ENCODE measurements around the gene RPL10.

RPL10 gene

DNA sequence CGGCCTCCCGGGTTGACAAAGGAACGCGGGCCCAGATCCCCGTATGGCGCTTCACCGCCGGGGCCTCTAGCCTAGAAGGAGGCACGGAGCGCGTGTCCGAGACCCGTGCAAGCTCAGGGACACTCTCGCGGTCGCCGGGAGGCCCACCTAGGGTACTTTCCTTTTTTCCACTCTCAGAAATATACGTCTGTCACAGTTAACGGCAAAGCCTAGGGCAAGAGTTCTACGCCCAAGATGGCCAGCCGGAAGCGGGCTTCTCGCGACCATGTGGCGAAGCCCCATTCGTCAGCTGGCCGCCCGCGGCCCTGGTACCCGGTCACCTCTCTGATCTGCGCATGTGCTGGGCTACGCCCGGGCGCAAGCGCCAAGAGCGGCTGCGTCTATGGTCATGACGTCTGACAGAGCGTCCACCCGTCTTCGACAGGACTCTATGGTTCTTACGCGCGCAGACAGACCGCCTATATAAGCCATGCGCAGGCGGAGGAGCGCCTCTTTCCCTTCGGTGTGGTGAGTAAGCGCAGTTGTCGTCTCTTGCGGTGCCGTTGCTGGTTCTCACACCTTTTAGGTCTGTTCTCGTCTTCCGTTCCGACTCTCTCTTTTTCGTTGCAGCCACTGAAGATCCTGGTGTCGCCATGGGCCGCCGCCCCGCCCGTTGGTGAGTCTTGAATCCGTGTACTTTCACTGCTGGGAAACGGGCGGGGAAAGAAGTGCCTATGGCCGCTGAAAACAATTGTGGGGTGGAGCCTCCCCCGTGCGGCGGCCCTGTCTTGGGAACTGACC is at the start of gene RPL10:
RPL10 (plus strand) TSS at position 490 of the 780 bp plus-strand sequence; CDS start at position 633, 143 bp downstream.
- peak; percentile 97 for DNase-seq

DNA sequence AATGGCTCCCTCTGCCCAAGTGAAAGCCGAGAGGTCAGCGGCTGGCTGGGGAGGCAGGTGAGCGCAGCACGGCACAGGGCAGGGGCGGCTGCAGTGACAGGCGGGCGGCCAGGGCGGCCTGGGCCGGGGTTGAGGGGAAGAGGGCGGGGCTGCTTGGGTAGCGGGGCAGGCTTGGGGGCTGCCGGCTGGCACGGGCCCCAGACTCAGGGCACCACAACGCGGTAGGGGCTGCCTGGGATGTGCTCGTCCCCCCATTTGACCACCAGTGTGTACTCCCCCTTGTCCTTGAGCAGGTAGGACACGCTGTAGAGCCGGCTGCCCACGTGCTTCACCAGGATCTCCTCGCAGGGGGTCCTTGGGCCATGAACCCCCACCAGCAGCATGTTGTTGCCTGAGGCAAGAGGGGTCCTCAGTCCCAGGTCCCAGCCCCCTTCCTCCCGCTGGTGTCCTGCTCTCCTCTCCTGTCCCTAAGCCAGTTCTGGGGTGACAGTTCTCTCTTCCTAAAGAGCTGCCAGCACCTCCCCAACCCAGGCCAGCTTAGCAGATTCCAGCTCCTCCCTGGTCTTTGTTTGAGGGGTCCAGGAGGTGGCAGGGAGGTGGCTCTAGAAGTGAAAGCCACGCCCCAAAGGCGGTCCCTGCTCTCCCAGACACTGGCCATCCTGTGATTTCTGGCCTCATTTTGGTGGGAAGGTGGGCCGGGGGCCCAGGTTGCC is 49.4 kb upstream of the RPL10 start:
- no peak for DNase-seq

DNA sequence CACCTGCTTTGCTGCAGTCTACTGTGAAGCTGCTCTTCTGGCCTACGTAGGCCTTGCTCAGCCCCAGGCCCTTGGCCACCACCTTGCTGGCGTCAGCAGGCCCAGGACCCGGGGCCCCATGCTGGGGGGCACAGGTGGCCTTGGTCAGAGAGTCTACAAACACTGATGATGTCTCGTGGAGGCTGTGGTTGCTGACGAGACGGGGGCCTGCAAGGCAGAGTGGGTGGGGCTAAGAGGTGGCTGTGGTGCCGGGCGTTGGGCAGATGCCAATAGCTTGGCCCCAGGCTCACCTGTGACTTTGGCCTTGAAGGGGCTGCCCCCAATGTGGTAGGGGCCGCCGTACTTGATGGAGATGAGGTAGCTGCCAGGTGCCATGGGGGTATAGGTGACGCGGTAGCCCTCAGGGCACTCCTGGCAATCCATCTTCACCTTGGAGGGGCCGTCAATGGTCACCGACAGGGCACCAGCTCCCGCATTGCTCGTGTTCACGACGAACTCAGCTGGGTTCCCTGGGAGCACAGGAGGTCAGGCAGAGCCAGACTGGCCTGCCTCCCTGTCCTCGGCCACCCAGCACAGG is 48.7 kb upstream of the RPL10 start:
- no peak for DNase-seq

DNA sequence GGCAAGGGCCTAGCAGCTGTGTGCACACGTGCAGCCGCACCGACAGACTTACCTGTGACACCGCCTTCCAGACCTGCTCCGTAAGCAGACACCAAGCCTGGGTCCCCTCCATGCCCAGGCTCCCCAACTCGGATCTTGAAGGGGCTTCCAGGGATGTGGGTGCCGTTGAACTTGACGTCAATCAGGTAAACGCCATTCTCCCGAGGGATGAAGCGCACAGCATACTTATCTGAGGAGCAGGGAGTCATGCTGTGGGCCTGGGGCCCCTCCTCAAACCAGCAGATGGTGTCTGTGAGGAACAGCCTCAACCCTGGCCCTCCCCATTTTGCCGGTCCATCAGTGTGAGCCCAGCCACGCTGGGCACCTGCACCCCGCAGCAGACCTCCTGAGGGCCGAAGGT is 48.2 kb upstream of the RPL10 start:
- DNase-seq: no peak

DNA sequence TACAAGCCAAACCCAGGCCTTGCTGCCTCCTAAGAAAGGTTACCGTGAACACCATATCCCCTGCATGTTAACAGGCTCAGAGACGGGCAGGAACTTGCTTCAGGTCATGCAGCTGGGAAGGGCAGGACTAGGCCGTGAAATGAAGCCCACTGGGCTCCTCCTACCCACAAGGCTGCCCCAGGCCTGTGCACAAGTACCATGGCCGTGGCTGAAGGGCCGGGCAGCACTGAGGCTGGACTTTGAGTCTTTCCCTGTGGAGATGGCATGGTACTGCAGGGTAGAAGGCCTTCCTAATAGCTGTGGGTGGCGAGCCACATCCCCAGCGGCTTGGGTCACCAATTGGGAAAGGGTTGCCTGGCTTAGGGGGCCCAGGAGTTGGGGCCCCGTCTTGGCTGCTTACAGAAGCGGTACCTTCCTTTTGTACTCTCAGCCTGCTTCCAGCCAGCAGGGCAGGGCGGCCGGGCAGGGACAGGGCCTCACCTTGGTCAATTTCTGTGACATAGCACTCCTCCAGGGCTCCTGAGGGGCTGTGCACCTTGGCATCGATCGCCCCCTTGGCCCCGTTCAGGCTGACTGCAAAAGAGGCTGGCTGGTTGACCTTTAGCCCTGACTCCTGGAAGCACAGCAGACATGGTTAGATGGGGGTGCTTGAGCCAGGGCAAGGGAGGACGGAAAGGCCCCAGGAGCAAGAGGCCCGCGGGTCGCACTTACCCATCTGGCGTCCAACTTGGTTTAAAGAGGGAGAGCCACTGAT is 47.6 kb upstream of the RPL10 start:
- DNase-seq: no peak

DNA sequence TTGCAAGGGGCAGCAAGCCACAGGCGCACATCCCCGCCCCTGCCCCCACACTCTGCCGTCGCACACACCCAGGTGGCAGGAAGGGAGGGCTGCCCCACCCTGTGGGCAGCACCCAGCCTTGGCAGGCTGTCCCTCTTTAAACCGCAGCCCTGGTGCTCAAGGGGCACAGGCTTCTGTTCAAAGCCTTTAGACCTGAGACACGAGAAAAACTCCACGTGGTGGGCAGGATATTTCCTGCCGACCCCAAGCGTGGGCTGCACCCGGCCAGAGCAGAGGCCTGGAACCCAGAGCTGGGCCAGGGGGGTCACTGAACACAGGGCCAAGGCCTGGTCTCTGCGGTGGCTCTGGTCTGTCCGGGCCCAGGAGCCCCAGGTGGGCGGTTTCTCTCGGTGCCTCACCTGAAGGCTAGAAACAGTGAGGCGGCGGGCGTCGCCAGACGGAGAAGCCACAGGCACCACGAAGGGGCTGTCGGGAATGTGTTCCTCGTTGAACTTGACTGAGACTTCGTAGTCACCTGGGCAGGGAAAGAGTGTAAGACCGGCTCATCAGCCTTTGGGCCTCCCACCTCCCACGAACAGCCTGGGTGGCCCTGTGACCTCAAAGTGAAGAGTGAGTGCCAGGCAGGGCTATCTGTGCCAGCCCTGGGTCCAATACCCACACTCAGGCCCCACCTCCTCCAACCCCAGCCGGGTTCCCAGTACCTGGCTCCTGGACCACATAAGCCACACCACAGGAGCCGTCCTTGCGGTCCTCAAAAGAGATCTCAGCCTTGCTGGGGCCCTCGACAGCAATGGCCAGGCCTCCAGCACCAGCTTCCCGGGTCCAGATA is 46.8 kb upstream of the RPL10 start:
- no peak for DNase-seq

DNA sequence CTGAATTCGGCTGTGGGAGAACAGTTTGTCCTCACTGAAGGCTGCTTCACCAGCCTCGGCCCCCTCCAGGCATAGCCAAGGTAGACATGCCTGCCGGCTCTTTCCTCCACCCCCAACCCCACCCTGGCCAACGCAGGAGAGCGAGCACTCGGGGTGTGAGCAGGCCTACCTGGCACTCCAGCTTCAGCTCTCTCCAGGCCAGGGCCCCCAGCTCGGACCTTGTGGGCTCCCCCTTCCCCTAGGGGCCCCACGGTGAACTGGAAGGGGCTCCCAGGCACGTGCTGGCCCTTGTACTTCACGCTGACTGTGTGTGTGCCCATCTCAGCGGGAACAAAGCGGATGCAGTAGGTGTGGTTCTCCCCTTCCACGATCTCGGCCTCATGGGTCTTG is 46.2 kb upstream of the RPL10 start:
- DNase-seq: no peak

DNA sequence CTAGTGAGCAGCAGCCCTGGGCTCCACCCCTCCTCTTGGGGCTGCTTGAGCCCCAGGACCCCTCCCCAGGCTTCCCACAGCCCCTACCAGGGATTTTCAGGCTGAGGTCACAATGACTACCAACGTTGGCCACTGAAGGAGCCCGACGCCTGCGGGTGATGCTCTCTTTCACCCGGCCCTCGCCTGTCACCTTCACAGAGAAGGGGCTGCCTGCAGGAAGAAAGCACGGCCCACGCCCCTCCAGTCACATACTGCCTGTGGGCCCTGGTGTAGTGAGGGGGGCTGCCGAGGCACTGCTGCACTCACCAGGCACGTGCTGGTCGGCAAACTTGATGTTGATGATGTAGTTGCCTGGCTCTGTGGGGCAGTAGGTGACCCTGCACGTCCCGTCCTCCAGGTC is 45.7 kb upstream of the RPL10 start:
- no peak for DNase-seq

DNA sequence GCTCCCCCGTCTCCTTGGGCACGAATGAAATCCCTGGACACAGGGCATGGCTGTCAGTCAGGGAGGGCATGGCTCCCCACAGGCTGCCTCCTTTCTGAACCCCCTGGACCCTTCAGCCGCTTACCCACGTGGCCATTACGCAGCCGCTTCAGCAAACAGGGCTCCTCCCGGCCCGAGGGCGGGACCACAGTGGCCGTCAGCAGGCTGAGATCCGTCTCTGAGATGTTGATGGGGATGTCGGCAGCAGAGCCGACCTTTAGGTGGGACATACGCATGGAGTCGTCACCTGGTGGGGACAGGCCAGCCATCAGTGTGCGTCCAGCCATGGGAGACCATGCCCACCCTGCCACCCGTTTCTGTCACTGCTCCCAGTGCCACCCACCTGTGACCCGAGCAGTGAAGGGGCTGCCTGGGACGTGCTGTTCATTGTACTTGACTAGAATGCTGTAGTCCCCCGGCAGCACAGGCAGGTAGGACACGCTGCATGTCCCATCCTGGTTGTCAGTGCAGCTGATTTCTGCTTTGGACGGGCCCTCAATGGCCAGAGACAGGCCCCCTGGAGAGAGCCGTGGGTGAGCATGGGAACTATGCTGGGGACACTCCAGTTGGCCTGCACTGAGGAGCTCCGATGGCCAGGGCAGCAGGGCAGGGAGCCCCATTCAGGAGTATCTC is 44.9 kb upstream of the RPL10 start:
- DNase-seq: no peak

DNA sequence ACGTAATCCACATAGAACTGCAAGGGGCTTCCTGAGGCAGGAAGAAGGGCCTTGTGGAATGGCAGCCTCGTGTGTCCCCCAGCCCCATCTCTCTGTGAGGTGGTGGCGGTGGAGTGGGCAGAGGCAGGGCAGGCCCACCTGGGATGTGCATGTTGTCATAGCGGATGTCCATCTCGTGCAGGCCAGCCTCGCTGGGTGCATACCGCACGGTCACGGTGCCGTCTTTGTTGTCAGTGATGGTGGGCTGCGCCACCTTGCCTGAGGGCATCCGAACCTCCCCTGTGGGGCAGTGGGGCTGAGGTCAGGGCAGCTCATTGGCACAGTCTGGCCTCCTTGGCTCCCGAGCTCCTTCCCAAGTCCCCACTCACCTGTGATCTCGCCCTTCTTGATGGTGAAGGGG is 44.2 kb upstream of the RPL10 start:
- DNase-seq: no peak

DNA sequence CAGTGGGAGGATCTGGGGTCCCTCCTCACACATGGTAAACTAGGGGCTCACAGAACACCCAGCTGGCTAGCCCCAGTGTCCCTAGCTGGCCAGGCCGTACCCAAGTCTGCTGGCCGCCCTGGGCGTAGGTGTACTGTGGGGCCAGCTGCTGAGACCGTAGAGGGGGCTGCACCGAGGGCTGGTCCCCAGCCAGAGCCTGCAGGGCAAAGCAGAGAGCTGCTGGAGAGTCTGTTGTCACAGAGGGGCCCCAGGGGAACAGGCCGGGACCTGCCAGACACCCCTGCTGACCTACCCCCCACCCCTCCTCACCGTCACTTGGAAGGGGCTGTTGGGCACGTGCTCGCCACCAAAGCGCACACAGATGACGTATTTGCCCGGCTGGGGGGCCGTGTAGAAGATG is 43.7 kb upstream of the RPL10 start:
- DNase-seq: no peak

DNA sequence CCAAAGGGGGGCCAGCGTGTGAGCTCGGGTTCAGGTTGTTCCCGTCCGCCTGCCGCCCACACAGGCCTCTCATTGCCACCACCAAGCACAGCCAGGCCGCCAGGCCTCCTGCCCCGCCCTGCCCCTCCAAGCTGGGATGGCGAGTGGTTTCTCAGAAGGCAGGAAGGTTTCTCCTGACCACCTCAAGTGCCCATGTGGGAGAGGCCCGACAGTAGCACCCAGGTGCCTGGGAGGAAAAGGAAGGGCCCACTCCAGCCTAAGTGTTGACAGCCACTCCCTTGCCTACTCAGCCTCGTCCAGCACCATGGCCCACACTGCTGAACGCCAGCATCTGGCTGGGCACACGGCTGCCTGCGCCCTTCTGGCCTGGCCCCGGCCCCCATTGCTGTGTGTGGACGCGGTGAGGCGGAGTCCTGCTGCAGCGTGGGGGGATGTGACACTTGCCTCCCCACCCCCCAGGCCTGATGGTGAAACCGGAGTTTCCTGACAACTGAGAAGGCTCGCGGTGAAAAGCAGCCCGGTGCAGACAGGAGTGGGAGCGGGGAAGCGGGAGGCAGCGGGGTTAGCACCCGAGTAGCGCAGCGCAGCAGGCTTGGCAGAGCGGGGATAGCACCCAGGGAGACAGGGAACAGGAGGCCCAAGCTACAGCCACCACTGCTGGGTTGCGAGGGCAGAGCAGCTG is 42.9 kb upstream of the RPL10 start:
- no peak for DNase-seq

DNA sequence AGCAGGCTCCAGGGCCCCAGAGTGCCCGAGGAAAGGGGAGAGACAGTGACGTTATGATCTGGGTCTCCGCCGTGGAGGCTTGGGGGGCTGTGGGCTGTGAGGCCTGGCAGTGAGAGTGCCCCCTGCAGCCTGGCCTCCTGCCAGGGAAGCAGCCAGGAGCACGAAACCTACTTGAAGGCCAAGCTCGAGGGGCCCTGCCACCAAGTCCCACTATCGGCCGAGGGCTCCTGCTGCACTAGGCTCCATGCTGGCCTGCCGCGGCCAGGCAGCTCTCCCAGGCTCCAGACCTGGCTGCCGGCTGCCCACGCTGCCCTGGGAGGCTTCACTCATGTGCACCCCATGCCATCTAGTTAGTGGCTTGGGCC is 42.4 kb upstream of the RPL10 start:
- no peak for DNase-seq

DNA sequence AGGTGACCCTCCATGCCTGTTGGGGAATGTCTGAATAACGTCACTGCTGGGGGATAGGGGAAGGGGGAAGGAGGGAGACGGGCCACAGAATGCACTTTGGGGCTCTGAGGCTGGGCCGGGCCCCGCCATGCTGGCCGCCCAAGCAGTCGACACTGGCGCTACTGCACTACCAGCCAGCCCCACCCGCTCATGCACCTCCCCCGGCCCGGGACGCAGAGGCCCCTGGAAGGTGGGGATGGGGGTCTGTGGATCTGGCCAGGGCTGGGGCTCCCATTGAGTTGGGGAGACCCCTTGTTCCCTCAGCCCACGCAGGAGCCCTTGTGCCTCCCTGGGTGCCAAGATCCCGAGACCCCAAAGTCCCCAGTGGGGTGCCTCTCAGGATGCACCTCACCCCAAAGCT is 41.6 kb upstream of the RPL10 start:
- DNase-seq: no peak

DNA sequence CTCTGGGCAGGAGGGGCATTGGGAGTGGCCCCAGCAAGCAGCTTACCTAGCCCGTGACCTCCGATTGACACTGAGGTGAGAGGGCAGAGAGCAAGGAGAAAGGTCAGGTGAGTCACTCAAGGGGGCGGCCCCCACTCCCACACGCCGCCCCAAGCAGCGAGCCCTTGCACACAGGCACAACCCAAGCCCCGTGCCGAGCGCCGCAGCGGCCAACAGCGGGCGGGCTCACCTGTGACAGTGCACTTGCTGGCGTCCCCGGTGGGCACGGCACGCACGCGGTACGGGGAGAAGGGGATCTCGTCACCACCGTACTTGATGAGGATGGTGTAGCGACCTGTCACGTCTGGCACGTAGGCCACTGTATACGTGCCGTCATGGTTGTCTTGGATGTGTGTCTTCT is 41.0 kb upstream of the RPL10 start:
- DNase-seq: no peak

DNA sequence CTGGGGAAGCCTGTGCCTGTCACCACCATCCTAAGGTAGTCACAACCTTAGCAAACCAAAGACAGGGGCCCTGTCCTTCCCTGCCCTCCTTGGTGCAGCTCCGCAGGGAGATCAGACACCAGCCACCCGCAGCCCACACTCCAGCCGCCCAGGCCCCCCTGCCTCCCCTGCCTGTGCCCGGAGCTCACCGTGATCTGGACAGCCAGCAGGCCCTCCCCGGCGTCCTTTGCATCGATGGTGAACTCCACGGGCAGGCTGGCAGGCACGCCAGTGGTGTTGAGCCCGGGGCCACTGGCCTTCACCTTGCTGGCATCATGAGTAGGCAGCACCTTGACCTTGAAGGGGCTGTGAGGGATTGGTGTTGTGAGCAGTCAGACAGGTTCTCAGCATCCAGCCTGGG is 40.2 kb upstream of the RPL10 start:
- no peak for DNase-seq

DNA sequence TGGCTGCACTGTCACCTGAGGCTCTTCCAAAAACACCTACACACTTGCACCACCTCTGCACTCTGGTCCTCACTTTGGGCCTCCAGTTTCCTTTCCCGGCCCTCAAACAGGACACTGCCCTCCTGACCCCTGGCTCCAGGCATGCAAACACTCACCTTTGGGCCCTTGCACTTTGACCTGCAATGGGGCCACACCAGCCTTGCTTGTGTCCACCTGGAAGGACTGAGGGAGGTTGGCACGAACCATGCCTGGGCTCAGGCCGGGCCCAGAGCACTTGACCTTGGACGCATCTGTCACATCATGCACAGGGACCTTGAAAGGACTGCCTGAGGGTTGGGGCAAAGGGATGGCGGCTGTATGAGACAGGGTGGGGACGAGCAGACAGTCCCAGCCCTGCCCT is 39.3 kb upstream of the RPL10 start:
- no peak for DNase-seq

DNA sequence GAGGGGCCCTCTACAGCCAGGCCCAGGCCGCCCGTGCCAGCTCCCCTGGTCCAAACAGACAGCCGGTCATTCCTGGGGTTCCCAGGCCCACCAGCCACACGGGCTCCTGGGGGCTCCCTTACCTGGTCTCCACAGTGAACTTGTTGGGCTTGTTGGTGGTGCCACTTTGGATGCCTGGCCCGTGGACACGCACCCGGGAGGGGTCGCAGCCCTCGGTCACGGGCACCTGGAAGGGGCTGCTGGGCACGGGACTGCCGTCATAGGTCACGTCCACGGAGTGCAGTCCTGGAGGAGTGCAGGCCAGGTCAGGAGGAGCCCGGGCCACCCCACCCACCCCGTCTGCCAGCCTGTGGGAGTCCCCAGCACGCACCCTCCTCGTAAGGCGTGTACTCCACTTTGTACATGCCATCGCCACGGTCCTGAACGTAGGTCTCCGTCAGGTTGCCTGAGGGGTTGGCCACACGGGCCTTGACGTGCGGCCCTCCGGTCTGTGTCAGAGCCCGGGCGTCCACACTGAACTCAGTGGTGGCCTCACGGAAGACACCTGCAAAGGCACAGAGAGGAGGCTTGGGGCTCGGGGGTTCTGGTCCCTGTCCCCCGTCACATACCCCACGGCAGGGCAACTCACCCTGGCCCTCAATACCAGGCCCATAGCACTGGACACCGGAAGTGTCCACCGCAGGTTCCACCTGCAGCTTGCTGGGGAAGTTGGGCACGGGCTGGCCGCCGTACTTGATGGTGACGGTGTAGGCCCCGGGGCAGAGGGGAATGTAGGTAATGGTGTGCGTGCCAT is 38.6 kb upstream of the RPL10 start:
- no peak for DNase-seq

DNA sequence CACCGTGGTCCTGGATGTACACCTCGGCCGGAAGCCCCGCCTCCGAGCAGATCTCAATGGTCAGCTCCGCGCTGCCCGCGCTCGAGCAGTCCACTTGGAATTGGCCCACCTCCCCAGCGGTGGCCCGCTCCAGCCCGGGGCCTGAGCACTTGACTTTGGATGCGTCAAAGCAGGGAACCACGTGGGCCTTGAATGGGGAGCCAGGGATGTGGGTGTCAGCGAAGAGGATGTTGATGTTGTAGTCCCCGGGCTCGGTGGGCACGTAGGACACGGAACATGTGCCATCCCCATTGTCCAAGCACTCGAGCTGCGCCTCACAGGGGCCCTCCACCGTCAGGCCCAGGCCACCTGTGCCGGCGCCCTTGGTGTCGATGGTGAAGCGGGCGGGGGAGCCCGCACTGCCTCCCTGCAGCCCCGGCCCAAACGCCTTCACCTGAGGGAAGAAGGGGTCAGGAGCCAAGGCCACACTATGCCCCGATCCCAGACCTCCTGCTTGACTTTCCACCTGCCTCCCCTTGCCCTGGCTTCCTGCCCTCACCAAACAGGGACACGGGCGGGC is 37.9 kb upstream of the RPL10 start:
- DNase-seq: no peak

DNA sequence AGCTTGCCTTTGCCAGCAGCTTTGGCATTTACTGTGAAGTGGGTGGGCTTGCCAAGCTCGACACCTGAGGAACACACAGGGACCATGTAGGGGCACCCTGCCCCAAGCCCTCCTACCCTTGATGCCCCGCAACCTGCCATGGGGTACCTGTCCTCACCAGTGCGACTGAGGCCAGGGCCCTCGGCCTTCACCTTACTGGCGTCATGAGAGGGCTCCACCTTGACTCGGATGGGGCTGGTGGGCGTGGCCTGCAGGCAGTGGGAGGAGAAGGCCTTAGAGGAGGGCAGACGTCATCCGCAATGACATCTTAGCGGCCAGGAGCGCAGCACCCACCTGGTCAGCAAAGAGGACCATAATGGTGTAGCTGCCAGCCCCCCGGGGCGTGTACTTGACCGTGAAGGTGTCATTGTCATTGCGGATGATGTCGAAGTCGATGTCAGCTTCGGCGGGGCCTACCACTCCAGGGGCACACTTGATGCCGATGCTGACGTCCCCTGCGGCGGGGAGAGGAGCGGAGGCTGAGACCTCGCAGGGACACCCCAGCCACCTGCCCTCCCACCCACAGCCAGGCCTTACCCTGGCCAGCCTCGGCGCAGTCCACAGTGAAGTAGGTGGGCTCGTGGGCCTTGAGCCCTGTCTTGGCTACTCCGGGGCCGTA is 36.0 kb upstream of the RPL10 start:
- no peak for DNase-seq

All from femur (tissue), 1 donor.